ENCODE measurements around the gene TMEM44. TPM values are rescaled to one million over a fixed set of nuclear protein-coding genes. Genes with fewer than 3 reads are reported as not detected.

TMEM44 gene
- polyA plus RNA-seq, 1 donor: 25.8 TPM

DNA sequence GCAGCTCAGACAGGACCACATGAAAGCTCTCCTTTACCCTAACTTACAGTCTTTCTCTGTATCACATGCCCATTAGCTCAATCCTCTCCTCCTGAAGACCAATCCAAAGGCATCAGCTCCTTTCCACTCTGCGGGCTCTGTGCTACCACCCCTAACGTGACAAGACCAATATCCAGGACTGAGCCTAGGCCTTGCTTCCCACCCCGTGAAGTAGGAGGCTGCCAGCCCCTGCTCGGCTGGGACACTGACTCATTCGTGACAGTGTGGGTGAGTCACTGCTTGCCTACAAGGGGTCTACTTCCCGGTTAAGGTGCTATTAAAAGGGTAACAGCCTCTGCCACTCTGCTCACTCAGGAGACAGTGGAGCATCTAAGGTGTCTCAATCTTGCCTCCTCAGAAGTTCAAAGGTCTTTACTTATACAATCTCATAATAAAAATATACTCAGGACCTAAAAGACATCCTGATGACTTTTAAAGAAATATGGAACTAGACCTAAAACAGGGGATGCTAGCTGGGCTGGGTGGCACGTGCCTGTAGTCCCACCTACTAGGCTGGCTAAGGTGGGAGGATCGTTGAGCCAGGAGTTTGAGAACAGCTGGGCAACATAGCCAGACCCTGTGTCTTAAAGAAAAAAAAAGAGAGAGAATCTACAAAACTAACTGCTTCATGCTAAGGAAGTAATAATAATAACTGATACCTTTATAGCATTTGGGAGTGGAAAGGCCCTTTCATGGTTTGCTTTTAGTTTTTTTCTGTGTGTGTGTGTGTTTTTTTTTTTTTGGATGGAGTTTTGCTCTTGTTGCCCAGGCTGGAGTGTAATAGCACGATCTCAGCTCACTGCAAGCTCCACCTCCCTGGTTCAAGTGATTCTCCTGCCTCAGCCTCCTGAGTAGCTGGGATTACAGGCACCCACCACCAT is 55.0 kb downstream of the TMEM44 start:
- DNase-seq: no peak

DNA sequence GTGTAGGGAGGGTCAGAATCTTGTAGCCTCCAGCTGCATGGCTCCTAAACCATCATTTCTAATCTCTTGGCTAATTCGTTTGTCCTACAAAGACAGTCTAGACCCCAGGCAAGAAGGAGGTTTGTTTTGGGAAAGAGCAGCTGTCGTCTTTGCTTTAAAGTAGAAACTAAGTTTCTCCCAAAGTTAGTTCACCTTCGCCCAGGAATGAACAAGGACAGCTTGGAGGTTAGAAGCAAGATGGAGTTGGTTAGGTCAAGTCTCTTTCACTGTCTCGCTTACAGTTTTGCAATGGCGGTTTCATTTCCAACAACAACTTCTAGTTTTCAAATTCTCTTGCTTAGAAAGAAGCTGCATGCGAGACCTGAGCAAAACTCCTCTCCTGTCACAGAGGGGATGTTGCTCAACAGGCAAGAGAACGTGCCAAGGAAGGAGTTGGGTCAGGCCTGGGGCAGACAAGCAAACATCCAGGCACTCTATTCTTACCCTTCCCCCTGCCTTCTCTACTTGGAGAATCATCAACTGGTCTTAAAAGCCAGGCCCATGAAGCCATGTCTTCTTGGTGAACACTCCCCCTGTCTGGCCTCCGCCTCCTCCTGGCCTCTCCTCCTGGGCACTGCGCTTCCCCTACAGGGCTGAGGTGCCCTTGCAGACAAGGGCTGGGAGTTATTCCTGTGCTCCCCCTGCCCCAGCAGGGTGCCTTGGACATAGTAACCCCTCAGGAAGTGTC is 57.6 kb downstream of the TMEM44 start:
- DNase-seq: no peak

DNA sequence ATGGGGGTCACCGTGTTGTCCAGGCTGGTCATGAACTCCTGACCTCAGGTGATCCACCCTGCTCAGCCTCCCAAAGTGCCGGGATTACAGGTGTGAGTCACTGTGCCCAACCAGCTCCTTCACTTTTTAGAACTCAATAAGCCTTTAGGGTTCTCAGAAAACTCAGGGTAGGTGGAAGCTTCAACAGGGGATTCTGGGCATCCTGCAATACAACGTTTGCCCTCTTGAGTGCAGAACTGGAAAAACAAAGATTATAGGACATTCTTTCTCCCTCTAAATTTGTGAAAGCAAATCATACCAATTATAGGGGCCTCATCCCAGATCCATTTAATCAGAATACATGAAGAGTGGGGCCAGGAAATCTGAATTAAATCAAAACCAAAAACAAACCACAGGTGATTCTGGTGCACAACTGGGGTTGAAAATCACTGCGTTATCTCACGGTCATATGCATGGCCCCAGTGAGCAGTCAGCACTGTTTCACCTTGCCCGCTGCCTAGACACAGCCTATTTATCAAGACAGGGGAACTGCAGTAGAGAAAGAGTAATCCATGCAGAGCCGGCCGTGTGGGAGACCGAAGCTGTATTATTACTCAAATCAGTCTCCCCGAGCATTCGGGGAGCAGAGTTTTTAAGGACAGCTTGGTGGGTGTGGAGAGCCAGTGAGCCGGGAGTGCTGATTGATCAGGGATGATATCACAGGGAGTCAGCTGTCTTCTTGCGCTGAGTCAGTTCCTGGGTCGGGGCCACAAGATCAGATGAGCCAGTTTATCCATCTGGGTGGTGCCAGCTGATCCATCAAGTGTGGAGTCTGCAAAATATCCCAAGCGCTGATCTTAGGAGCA is 58.4 kb downstream of the TMEM44 start:
- DNase-seq: no peak

DNA sequence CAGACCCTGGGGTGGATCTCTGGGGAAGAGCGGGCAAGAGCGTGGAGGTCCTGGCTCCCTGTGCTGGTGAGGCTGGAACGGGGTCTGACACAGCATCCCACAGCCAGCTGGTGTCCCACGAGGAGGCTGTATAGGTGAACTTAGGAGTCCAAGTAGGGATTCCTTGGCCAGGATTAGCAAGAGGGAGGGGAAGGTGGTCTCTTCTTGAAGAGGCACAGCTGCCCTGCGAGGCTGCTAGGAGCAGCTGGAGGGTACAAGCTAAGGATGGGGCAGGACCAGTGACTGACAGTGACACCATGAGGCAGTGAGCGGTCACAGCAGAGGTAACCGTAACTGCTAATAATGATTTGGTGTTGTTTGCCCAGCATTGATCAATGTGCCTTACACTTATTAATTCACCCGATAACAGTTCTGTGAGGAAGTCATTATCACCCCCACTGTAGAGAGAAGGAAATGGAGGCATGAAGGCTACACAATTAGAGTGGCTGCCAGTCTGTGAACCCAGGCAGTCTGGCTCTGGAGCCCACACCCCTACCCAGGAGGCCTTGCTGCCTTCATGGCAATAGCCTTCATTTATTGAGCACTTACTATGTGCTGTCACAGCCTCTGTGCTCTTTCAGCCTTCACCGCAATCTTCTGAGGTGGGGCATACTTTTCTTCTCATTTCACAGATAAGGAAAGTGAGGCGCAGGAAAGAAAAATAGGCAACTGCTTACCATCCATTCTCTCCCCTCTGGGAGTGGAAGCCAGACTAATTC is 59.4 kb downstream of the TMEM44 start:
- no peak for DNase-seq

DNA sequence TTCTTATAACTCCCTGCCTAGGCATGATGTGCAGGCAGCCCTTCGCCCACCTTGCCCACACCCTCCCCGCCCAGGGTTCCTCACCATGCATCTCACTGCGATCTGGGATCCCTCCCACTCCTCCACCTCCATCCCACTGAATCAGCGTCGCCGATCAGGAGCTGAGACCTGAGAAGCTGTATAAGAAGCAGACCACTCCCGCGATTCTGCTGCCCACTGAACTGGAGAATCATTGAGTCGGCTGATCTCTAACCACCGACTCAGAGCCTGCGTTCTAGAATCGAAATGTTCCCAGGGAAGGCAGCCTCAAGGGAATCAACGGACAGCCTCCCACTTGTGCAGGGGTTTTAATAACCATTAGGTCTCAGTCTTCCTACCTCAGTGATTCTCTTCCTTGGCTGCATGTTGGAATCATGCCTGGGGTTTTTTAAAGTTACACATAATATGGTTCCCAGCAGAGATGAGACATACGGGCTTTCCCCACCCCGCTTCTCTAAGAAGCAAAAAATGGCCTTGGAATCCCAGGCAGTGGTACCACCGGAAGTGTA is 60.2 kb downstream of the TMEM44 start:
- no peak for DNase-seq

DNA sequence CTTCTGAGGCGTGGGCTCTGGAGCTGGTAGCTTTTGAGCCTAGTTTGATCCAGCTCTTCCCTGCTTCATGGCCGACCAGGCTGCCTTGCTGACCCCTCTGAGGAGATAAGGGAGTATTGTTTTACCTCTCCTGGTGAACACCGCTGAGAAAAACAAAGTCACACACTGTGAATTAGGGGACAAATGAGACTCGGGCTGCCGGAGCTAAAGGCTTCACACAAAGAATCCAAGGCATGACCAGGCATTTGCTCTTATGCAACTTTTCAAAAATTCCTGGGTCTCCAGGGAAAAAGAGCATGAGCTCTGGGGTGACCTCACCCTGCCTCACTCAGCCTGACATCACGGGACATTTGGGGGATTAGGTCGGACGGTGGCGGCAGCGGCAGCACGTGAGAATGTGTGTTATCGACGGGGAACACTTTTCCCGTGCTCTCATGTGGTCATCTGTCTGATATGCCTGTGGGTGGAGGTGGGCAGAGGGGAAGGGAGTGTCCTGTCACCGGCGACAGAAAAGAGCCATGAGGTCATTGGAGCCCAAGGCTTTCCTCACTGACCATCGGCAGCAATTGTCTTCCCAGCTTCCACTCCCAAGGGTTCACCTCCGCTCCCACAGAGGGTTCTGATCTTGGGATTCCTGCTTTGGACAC is 61.0 kb downstream of the TMEM44 start:
- no peak for DNase-seq

DNA sequence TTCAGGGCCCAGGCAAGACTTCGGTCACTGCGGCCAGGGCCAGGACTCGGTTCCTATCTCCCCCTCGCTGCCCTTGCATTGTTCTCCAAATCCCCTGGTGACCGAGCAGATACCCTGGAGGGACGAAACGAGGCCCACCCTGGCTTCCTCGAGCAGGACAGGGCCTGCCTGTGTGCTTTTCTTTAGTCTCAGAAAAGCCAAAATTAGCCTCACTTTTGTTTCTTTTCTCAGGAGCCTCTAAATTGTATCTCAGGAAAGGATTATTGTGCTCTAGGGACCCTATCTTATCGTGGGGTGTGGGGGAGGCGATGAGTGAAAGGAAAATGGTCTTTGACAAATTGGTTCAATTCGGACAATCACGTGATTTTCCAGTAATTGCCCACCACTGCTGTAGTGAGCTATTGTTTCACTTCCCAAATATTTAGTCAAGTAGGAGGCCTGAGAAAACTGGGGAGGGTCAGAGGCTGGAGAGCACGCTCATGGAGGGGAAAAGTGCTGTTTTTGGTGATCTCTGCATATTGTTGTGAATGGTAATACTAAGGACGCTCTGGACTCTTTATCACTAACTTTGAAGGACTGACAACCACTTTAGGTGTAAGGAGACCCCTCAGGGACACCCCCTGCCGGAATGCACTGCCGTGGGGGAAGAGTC is 61.6 kb downstream of the TMEM44 start:
- no peak for DNase-seq

DNA sequence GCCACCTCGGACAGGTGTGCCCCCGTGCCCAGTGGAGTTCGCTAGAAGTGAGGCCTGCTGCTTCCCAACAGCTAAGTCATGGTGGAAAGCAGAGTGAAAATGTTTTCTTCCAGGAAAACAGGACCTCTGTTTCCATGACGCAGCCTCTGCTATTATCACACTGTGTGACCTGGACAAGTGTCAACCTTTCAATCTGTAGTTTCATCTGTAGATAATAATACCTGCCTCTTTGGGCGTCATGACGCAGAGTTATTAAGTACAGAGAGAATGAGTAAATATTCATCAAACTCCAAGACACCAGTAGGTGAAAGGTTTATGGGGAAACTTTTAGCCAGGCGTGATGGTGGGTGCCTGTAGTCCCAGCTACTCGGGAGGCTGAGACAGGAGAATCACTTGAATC is 62.3 kb downstream of the TMEM44 start:
- DNase-seq: no peak

DNA sequence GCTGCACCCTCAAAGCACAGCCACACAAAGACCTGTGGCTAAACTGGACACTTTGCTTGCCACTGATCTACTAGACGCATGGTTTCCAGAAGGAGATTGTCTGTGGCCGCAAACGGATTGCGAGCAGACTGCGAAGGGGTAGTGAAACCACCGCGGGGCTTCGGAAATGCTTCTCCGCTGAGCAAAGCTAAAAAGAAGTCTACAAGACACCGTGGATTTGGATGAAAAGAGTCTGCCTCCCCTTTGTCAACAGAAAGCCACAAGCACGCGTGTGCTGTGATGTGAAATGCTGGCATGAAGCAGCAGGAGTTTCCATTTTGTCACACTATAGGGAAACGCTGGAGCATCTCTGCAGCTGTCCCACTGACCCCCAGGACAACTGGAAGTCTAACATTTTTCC is 63.0 kb downstream of the TMEM44 start:
- no peak for DNase-seq

DNA sequence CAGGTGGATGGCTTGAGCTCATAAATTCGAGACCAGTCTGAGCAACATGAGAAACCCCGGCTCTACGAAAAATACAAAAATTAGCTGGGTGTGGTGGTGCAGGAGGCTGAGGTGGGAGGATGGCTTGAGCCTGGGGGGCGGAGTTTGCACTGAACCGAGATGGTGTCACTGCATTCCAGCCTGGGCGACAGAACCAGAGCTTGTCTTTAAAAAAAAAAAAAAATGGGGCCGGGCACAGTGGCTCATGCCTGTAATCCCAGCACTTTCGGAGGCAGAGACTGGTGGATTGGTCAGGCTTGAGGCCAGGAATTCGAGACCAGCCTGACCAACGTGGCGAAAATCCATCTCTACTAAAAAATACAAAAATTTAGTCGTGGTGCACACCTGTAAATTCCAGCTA is 64.0 kb downstream of the TMEM44 start:
- no peak for DNase-seq

DNA sequence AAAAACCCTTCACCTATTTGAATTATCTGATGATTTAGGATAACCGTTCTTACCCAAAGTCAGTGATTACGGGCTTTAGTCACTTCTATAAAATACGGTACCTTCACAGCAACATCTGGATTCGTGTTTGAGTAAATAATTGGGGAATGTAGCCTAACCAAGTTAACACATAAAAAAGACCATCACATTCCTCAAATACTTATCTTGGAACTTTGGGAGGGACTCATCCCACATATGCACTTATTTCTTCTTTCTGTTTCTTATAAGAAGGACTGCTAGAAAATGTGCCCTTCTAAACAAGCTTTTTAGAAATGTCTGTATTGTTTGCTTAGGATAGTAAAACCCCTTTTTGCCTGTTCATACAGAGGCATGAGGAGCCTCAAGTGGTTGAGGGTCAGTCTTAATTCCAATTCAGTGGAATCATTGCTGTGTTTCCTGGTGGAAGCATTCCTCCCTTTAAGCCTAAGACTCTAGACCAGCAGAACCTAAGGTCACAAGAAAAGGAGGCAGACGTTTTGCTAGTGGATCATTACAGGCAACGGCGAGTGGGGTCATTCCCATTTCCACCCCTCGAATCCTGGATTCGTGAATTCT is 67.5 kb downstream of the TMEM44 start:
- DNase-seq: no peak

DNA sequence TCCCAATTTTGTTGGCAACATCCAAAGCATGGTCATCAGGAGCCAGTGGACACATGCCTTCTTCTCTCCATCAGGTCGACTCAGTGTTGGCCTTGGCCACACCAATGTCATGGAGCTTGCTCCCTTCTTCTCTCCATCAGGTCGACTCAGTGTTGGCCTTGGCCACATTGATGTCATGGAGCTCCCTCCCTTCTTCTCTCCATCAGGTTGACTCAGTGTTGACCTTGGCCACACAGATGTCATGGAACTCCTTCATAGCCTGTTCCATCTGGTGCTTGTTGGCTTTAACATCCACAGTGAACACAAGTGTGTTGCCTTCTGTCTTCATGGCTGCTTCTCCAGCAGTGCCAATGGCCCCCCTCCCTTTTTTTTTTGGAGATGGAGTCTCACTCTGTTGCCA is 70.2 kb downstream of the TMEM44 start:
- no peak for DNase-seq

DNA sequence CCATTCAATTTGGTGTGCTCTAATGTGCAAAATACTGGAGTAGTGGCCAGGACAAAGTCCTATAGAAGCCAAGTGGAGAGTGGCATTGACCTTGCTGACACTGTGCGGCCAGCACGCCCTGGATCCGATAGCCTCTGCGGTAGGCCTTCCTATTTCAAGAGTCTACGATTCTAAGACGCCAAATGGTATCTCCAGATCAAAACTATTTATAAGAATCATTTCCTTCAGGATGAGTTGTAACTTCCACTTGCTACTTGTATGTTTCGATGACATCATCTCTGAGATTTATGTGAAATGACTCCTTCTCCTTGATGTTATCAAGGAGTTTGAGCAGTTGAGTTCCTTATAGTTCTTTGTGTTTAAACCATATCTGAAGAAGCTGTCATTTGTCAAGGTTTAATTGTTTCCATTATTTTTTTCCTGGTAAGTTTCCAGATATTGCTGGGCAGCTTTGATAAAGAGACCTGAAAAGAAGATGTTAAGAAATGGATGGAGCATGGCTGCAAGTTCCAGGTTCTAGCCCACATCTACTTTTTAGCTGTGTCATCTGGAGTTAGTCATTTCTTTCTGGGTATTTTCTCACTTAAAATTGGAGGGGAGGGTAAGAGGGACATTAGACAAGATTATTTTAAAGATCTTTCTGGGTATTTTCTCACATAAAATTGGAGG is 71.8 kb downstream of the TMEM44 start:
- DNase-seq: no peak

DNA sequence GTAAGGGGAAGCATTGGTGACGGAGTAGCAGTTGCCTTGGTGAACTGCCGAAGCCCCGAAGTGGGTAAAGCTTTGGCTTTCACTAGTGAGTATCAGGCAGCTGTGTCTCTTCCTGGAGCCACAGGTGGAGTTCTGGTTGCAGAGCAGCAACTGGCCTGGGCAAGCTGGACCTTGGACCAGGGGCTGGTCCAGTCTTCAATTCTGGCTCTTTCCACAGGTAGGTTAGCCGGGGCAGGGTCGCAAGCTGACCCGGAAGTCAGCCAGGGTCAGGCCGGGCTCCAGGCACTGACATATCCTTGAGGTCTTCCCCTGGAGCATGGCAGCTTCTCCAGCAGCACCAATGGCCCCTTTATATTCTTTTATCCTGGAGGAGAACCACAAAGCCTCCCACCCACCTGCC is 73.2 kb downstream of the TMEM44 start:
- DNase-seq: no peak

DNA sequence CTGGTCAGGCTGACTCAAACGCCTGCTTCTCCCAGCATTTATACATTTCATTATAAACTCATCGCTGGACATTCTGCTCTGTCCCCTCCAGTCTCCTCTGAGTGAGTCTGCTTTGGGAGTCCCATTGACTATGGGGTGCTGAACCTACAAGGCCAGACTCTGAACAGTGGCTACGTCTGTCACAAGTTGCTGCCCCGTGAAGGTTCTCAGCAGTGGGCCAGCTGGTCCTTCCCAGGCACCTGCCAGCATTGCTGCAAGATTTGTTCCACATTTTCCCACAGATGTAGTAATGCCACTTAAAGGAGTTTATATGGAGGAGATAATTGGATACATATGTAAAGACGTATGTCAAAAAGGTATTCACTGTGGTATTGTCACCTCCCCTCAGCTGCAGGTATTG is 73.7 kb downstream of the TMEM44 start:
- DNase-seq: no peak

DNA sequence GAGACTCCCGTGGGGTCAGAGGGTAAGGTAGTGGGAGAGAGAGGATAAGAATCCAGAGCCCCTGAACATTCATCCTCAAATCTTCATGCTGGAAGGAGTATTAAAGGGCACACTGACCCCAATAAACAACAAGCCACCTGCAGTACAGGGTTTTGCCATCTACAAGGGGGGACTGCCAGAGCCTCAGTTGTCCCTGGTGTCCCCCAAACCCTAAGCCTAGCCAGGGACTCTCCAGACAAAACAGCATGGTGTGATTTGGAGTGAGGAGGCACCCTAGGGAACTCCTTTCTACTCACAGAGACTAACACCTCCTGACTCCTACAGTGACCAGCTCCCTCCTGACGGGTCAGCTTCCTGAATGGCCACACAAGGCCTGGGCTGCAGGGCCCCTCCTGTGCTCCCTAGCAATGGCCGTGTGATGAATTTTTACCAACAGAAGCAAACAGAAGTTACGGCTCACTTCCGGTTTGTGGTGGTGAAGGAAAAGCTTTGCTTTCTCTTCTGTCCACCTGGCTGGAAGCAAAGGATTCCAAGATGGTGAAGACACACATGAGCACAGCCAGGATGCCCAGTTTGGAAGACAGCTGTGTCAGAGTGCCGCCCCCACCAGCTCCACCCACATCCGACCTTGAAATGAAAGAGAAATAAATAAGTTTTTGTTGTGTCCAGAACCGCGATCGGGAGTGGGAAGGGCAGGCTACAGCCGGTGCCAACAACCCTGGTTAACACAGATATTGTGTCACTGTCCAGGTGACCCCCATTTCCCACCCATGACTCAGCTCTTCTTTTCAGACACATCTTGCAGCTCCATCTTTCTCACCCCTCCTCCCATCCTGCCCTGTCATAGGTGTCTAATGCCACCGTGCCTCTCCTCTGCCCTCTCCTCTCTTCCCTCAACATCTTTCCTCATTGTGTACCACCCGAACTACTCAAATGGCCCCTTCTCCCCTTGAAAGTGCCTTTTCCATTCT is 76.8 kb downstream of the TMEM44 start:
- DNase-seq: no peak

DNA sequence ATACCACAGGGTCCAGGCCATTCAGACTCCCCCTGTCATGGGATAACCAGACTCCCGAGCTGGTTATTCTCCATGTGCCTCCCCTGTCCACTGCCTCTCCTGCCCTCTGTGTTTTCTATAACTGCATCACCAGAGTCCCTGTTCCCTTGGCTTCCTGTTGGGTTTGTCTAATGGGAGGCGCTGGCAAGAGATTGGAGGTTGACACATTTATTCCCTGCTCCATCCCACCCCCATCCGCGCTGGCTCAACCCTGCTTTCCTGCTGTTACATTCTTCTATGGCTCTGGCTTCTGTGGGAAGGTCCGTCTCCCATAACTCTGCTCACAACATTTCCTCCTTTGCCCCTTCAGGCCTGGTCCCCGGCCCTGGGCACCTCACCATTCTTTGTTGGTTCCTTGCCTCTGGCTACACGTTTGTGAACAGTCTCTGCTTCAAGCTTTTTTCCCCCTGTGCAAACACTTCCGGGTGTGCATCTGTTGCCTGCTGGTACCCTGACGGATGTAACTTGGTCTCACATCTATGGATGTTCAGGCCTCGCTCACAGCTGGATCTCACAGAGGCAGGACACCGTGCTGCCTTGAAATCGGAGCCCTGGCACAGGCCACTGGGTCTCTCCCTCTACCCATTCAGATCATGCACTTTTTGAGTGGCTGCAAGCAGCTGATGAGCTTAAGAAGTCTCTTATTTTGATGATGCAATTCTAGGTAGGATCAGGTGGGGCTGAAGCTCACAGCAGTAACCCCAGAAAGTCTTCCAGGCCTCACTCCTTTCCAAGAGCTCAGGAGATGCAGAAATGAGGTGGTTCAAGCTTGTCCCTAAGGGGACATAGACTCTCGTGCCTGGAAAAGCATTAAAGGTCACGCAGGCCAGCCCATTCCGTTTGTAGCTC is 77.8 kb downstream of the TMEM44 start:
- no peak for DNase-seq

Measured in hindlimb muscle (tissue), 1 donor.